Body of pancreas (tissue), 4 donors: ENCODE data around the gene UBTF.

Experiments used
- POLR2A ChIP-seq, 3 donors: fragments of 450-650 bp; IDR thresholded peaks; one replicate each; pipeline ENCODE4 v1.6.1; 2016; ENCODE audit warnings: antibody characterized with exemption in 3 of 3, mild to moderate bottlenecking in 2 of 3
- TF ChIP-seq, protein P1 (sequence below), 7 experiments: fragments of 450-650 bp in 4 of 7; fragments of 200-600 bp in 3 of 7; sonication (generic) in 3 of 7; IDR thresholded peaks; one replicate each; pipeline ENCODE4 v1.5.1; 2016 to 2019; ENCODE audit warnings: antibody characterized with exemption in 7 of 7

DNA sequence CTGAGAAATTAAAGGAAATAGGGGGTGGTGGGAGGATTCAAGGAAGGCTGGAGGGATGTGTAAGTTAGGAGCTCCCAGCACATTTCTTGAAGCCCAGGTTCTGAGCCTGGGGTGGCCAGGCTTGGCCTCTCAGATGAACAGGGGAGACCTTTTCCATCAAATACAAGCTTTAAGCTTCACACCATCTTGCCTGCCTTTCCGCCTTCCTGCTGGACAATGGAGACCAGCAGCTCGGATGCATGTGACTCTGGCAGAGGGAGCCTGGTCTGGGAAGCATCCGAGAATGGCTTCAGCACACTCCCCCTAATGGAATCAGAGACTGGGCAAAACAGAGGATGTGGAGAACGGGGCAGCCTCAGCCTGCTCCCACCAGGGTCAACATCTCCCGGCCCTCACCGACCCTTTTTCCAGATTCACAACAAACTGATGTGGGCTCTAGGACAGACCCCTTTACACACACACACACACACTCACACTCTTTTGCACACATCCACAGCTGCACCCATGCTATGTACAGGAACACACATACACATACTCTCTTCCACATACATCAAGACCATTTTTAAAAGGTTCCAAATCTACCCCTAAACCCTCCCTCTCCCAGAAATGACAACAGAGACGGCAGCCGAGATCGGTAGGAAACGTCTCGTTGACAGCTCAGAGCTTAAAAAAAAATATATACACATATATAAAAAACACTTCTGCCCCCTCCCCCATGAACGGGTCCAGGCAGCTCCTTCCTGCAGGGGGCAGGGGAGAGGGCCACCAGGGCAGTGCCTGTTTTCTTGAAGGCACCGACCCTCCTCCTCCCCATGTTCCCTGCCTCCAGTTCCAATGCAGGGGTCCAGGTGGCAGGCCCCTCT is 13.3 kb downstream of the UBTF start:
- TF ChIP-seq, protein P1, sequence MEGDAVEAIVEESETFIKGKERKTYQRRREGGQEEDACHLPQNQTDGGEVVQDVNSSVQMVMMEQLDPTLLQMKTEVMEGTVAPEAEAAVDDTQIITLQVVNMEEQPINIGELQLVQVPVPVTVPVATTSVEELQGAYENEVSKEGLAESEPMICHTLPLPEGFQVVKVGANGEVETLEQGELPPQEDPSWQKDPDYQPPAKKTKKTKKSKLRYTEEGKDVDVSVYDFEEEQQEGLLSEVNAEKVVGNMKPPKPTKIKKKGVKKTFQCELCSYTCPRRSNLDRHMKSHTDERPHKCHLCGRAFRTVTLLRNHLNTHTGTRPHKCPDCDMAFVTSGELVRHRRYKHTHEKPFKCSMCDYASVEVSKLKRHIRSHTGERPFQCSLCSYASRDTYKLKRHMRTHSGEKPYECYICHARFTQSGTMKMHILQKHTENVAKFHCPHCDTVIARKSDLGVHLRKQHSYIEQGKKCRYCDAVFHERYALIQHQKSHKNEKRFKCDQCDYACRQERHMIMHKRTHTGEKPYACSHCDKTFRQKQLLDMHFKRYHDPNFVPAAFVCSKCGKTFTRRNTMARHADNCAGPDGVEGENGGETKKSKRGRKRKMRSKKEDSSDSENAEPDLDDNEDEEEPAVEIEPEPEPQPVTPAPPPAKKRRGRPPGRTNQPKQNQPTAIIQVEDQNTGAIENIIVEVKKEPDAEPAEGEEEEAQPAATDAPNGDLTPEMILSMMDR (IDR thresholded peaks at IDR 0.05) = no peak
- no peak for TF ChIP-seq POLR2A (IDR thresholded peaks at IDR 0.05)
